ENCODE measurements around the gene TELO2. TPM values are rescaled to one million over a fixed set of nuclear protein-coding genes. Genes with fewer than 3 reads are reported as not detected.
A peak's percentile ranks its signal among the peaks of the same experiment; 100 is the strongest.

TELO2 gene
- total RNA-seq, 1 donor from 2014 or later, result 87.5 TPM

- peak overlapping the region; percentile 97 for H3K4me3 Mint-ChIP-seq
- H3K27me3 Mint-ChIP-seq (ENCODE audit: low read depth), result no peaks in the 10 kb centered on the region
- H3K4me1 Mint-ChIP-seq, result peaks cover 16% of the 10 kb centered on the region
- no peak for TF ChIP-seq CTCF (conservative IDR thresholded peaks at IDR 0.05)
- H3K9me3 Mint-ChIP-seq, result no peaks in the 10 kb centered on the region
- H3K27ac Mint-ChIP-seq (ENCODE audit: unreplicated experiment), result no peak overlapping the region
- DNase-seq (ENCODE audit: low read depth, low spot score), result no peak
- no peaks in the 10 kb centered on the region for H3K36me3 Mint-ChIP-seq (ENCODE audit: low read depth)
Measured at GRCh38 chr16:1494711-1495110, 1.6 kb downstream of the TELO2 start.

- Mint-ChIP-seq H3K27me3 (ENCODE audit: low read depth) (no peaks in the 10 kb centered on the region), H3K27ac (ENCODE audit: unreplicated experiment) (no peak overlapping the region), H3K4me3 (peak overlapping the region; percentile 27), H3K9me3 (no peaks in the 10 kb centered on the region), H3K4me1 (peaks cover 16% of the 10 kb centered on the region), H3K36me3 (ENCODE audit: low read depth) (no peaks in the 10 kb centered on the region)
- no peak for DNase-seq (ENCODE audit: low read depth, low spot score)
- no peak for TF ChIP-seq CTCF (conservative IDR thresholded peaks at IDR 0.05)
Measured at GRCh38 chr16:1495211-1495888, 2.2 kb downstream of the TELO2 start.

GRCh38 chr16:1495889-1496262 is 2.7 kb downstream of the TELO2 start:
- Mint-ChIP-seq H3K27me3 (ENCODE audit: low read depth) (no peaks in the 10 kb centered on the region), H3K27ac (ENCODE audit: unreplicated experiment) (no peak overlapping the region), H3K4me3 (no peak overlapping the region), H3K9me3 (no peaks in the 10 kb centered on the region), H3K36me3 (ENCODE audit: low read depth) (no peaks in the 10 kb centered on the region), H3K4me1 (peaks cover 16% of the 10 kb centered on the region)
- no peak for DNase-seq (ENCODE audit: low read depth, low spot score)
- no peak for TF ChIP-seq CTCF (conservative IDR thresholded peaks at IDR 0.05)

- Mint-ChIP-seq H3K27me3 (ENCODE audit: low read depth) (no peaks in the 10 kb centered on the region), H3K27ac (ENCODE audit: unreplicated experiment) (peak overlapping the region; percentile 27), H3K36me3 (ENCODE audit: low read depth) (no peaks in the 10 kb centered on the region), H3K9me3 (no peaks in the 10 kb centered on the region), H3K4me1 (peaks cover 16% of the 10 kb centered on the region), H3K4me3 (peak overlapping the region; percentile 56)
- no peak for DNase-seq (ENCODE audit: low read depth, low spot score)
- TF ChIP-seq CTCF (conservative IDR thresholded peaks at IDR 0.05), result no peak
Measured at GRCh38 chr16:1496464-1496863, 3.3 kb downstream of the TELO2 start.

GRCh38 chr16:1497014-1497598 is 3.9 kb downstream of the TELO2 start:
- no peaks in the 10 kb centered on the region for H3K9me3 Mint-ChIP-seq
- no peak overlapping the region for H3K27ac Mint-ChIP-seq (ENCODE audit: unreplicated experiment)
- no peaks in the 10 kb centered on the region for H3K36me3 Mint-ChIP-seq (ENCODE audit: low read depth)
- peak overlapping the region; percentile 56 for H3K4me3 Mint-ChIP-seq
- peaks cover 16% of the 10 kb centered on the region for H3K4me1 Mint-ChIP-seq
- H3K27me3 Mint-ChIP-seq (ENCODE audit: low read depth), result no peaks in the 10 kb centered on the region
- no peak for TF ChIP-seq CTCF (conservative IDR thresholded peaks at IDR 0.05)
- no peak for DNase-seq (ENCODE audit: low read depth, low spot score)
